GM12878 (cell line): ENCODE measurements around the gene RAI2. TPM values are rescaled to one million over a fixed set of nuclear protein-coding genes. Genes with fewer than 3 reads are reported as not detected.

ENCODE experiments used
- ATAC-seq: fragments of 200-7000 bp; cut with Tn5 transposase; 3 replicates; pipeline ENCODE4 v1.9.1; 2020; ENCODE audit warnings: mild to moderate bottlenecking, moderate library complexity
- BruUV-seq: library from RNA; stranded (reverse); fragments of 400-500 nt; replicated peaks from 2 replicates; lab custom pipeline; 2021; lab: Mats Ljungman, UMichigan
- CTCF ChIA-PET: fragments of 300-600 bp; sonication (Branson Sonifier 250); formaldehyde crosslinking; extraction: SDS; loops from one replicate; lab custom pipeline; 2021; ENCODE audit warnings: inconsistent platforms; lab: Yijun Ruan, JAX
- POLR2A ChIA-PET: fragments of 350-600 bp; formaldehyde crosslinking; extraction: SDS; loops from one replicate; lab custom pipeline; 2021; ENCODE audit warnings: inconsistent platforms; lab: Charles Lee
- RAD21 ChIA-PET: fragments of 300-600 bp; sonication (Branson Sonifier 250); formaldehyde crosslinking; loops from one replicate; lab custom pipeline; 2023; ENCODE audit warnings: antibody characterized with exemption; ENCODE audit not compliant: unreplicated experiment; lab: Charles Lee
- SMC1A ChIA-PET: fragments of 300-600 bp; sonication (Branson Sonifier 250); formaldehyde crosslinking; loops from one replicate; lab custom pipeline; 2023; ENCODE audit not compliant: unreplicated experiment, uncharacterized antibody; lab: Charles Lee
- DNase-seq: peaks from one replicate; pipeline ENCODE4 v3.0.0-alpha.2; 2011; ENCODE audit warnings: low read depth, low spot score
- FAIRE-seq: peaks from 3 replicates; lab custom pipeline; 2011; peaks lifted over from hg19 to GRCh38; lab: Jason Lieb, UNC
- H2AFZ ChIP-seq: 2 replicates; pipeline ENCODE4 v1.6.0; 2011; ENCODE audit warnings: low read depth, low read length, control low read depth; ENCODE audit not compliant: control insufficient read depth
- H3K27ac ChIP-seq: 2 replicates; pipeline ENCODE4 v1.5.1; 2011; ENCODE audit warnings: control low read depth; ENCODE audit not compliant: control insufficient read depth, insufficient read depth
- H3K27me3 ChIP-seq, 2 experiments: replicated peaks in 1 of 2; 2 replicates each; pipeline versions ENCODE4 v1.6.0 to v1.6.1; 2011; ENCODE audit warnings: low read length in 1 of 2; ENCODE audit not compliant: control insufficient read depth in 2 of 2, insufficient read depth in 2 of 2
- H3K36me3 ChIP-seq, 2 experiments: 2 replicates each; pipeline ENCODE4 v1.5.1; 2011; ENCODE audit warnings: low read length in 1 of 2; ENCODE audit not compliant: control insufficient read depth in 2 of 2, insufficient read depth in 2 of 2
- H3K4me1 ChIP-seq: 2 replicates; pipeline ENCODE4 v1.6.1; 2011; ENCODE audit warnings: mild to moderate bottlenecking, low read length, moderate library complexity, mixed read lengths; ENCODE audit not compliant: control insufficient read depth, insufficient read depth
- H3K4me2 ChIP-seq: 2 replicates; pipeline ENCODE4 v1.6.0; 2011; ENCODE audit warnings: control low read depth; ENCODE audit not compliant: control insufficient read depth, insufficient read depth
- H3K4me3 ChIP-seq: fragments of 200-600 bp; sonication (generic); 2 replicates; pipeline ENCODE4 v1.5.1; 2016
- H3K79me2 ChIP-seq: 2 replicates; pipeline ENCODE4 v1.6.0; 2011; ENCODE audit warnings: low read length; ENCODE audit not compliant: control insufficient read depth, insufficient read depth
- H3K9ac ChIP-seq: 2 replicates; pipeline ENCODE4 v1.8.0; 2011; ENCODE audit warnings: low read length, control low read depth, mixed read lengths; ENCODE audit not compliant: control insufficient read depth, insufficient read depth
- H3K9me3 ChIP-seq: replicated peaks from 3 replicates; pipeline ENCODE4 v1.5.1; 2011; ENCODE audit warnings: mild to moderate bottlenecking, low read length; ENCODE audit not compliant: control insufficient read depth, insufficient read depth
- H4K20me1 ChIP-seq: 2 replicates; pipeline ENCODE4 v1.6.0; 2011; ENCODE audit not compliant: control insufficient read depth, insufficient read depth
- ATF7 ChIP-seq: fragments of 450-650 bp; IDR thresholded peaks from 2 replicates; pipeline ENCODE4 v1.6.1; 2016; ENCODE audit warnings: low read depth, mild to moderate bottlenecking
- CHD1 ChIP-seq: IDR thresholded peaks from 2 replicates; pipeline ENCODE4 v1.6.1; 2012; ENCODE audit warnings: low read depth, low read length, improper control_type of control experiment
- EP300 ChIP-seq, 2 experiments: fragments of 150-350 bp in 1 of 2; IDR thresholded peaks; 2 replicates each; pipeline ENCODE4 v1.6.1; 2011 to 2012; ENCODE audit warnings: low read depth in 2 of 2, low read length in 2 of 2, borderline replicate concordance in 1 of 2, improper control_type of control experiment in 1 of 2, inconsistent platforms in 1 of 2; ENCODE audit not compliant: control insufficient read depth in 1 of 2
- FOS ChIP-seq: IDR thresholded peaks from 3 replicates; pipeline ENCODE4 v1.6.1; 2011; ENCODE audit warnings: borderline replicate concordance; ENCODE audit not compliant: insufficient read length; ENCODE audit errors: extremely low read depth
- MTA2 ChIP-seq: fragments of 450-650 bp; IDR thresholded peaks from 2 replicates; pipeline ENCODE4 v1.6.1; 2016; ENCODE audit warnings: low read depth, mild to moderate bottlenecking, moderate library complexity
- RB1 ChIP-seq: fragments of 450-650 bp; formaldehyde crosslinking; IDR thresholded peaks from 2 replicates; pipeline ENCODE4 v1.6.1; 2017; ENCODE audit warnings: mild to moderate bottlenecking, borderline replicate concordance
- SKIL ChIP-seq: fragments of 450-650 bp; IDR thresholded peaks from 2 replicates; pipeline ENCODE4 v1.6.1; 2017; ENCODE audit warnings: mild to moderate bottlenecking, low read depth, inconsistent platforms; ENCODE audit not compliant: poor library complexity, severe bottlenecking
- SMAD5 ChIP-seq: IDR thresholded peaks from 2 replicates; pipeline ENCODE4 v1.6.1; 2016; ENCODE audit warnings: antibody characterized with exemption, low read depth
- SMARCA5 ChIP-seq: fragments of 450-650 bp; IDR thresholded peaks from 2 replicates; pipeline ENCODE4 v1.6.1; 2017; ENCODE audit warnings: mild to moderate bottlenecking
- TCF12 ChIP-seq: IDR thresholded peaks from 2 replicates; pipeline ENCODE4 v1.6.1; 2011; ENCODE audit warnings: low read depth, mild to moderate bottlenecking, low read length
- USF1 ChIP-seq: IDR thresholded peaks from 2 replicates; pipeline ENCODE4 v1.6.1; 2011; ENCODE audit warnings: borderline replicate concordance, low read depth, mild to moderate bottlenecking, moderate library complexity, mixed read lengths, low read length; ENCODE audit not compliant: insufficient read depth; ENCODE audit errors: extremely low read length
- ZNF622 ChIP-seq: fragments of 450-650 bp; IDR thresholded peaks from 2 replicates; pipeline ENCODE4 v1.6.1; 2017; ENCODE audit warnings: mild to moderate bottlenecking, inconsistent platforms
- WGBS: methylation state at CpG from one replicate; pipeline ENCODE4 v1.1.6; 2016; ENCODE audit warnings: low lambda C conversion rate; ENCODE audit not compliant: insufficient replicate concordance, insufficient coverage; ENCODE audit errors: missing lambda C conversion rate; 5-methylcytosine and 5-hydroxymethylcytosine counted together
- in situ Hi-C: fragments of 300-500 bp; cut with MboI; formaldehyde crosslinking; loops from 9 replicates; pipeline ENCODE4 v1.14.3; 2018; ENCODE audit warnings: mixed read lengths
- intact Hi-C: fragments of 100-400 bp; cut with micrococcal nuclease; formaldehyde crosslinking; loops from one replicate; pipeline ENCODE4 v1.14.2; 2022; ENCODE audit not compliant: unreplicated experiment
- polyA plus RNA-seq, 11 experiments: library from polyadenylated mRNA; depleted of rRNA in 4 of 11; unstranded in 6 of 11; stranded (reverse) in 5 of 11; fragments of >200 nt; fragmentation: Nextera tagmentation in 4 of 11; fragmentation: Illumina TruSeq in 1 of 11; extraction: Ambion mirVana in 4 of 11; extraction: Trizol in 1 of 11; gene quantifications; 1 replicate in 1 of 11; 2 replicates in 10 of 11; pipeline versions ENCODE4 v1.2.1 to v1.2.3, GENCODE V29; 2011 to 2016; ENCODE audit warnings: inconsistent platforms in 2 of 11, missing spikeins in 2 of 11, low read depth in 1 of 11
- total RNA-seq, 4 experiments: library from RNA; depleted of rRNA in 3 of 4; stranded (reverse); fragments of >200 nt in 3 of 4; fragmentation: Illumina TruSeq in 1 of 4; extraction: Trizol in 1 of 4; gene quantifications; 2 replicates each; pipeline versions ENCODE4 v1.2.1 to v1.2.3, GENCODE V29; 2013 to 2021
- TF ChIP-seq, protein P1 (sequence below): fragments of 450-650 bp; IDR thresholded peaks from 2 replicates; pipeline ENCODE4 v1.6.1; 2017; ENCODE audit warnings: antibody characterized with exemption, mild to moderate bottlenecking, moderate library complexity

RAI2 gene
- total and polyA plus RNA-seq, 10 of the 15 experiments (the other 5 are each of a cell fraction or from before 2014, with no cell fraction given) = not detected

DNA sequence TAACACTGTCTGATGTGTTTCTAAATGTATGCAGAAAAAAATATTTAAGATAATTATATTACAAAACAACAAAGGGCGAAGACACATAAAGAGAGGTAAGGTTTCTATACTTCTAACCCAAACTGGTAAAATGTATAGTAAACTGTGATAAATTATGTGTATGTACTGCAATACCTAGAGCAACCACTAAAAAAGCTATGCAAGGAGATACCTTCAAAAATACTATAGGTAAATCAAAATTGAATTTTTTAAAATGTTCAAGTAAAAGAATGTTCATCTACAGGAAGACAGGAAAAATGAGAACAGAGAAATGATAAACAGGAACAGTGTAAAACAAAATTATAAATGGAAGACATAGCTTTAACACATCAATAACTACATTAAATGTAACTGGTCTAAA lies 27.3 kb upstream of the RAI2 start:
- Histone ChIP-seq H3K4me2 (no peak overlapping the region), H3K27ac (no peak overlapping the region), H3K4me1 (no peaks in the 10 kb centered on the region), H2AFZ (no peak overlapping the region), H3K27me3 (no peaks in the 10 kb centered on the region), H3K79me2 (no peaks in the 10 kb centered on the region), H3K9me3 (no peaks in the 10 kb centered on the region), H4K20me1 (no peaks in the 10 kb centered on the region), H3K4me3 (no peak overlapping the region), H3K9ac (no peak overlapping the region), H3K36me3 (no peaks in the 10 kb centered on the region)
- SMC1A ChIA-PET = no interaction called here
- FAIRE-seq (no peak), DNase-seq (no peak), ATAC-seq (no peak)
- POLR2A ChIA-PET = interaction anchor here (0.5 kb wide), 1 partner anchor 723 kb away, joined by 4 read pairs; no protein-coding TSS in a partner anchor
- CTCF ChIA-PET = no interaction called here
- BruUV-seq = no TSS peak
- TF ChIP-seq ATF7 (no peak), ZNF622 (no peak), SMAD5 (no peak), MTA2 (no peak), SKIL (no peak), FOS (no peak)
- intact Hi-C loops = no loop called here
- RAD21 ChIA-PET = no interaction called here
- 25% methylated on average over 1 of the region's 1 CpG for WGBS
- in situ Hi-C loops = no loop called here

DNA sequence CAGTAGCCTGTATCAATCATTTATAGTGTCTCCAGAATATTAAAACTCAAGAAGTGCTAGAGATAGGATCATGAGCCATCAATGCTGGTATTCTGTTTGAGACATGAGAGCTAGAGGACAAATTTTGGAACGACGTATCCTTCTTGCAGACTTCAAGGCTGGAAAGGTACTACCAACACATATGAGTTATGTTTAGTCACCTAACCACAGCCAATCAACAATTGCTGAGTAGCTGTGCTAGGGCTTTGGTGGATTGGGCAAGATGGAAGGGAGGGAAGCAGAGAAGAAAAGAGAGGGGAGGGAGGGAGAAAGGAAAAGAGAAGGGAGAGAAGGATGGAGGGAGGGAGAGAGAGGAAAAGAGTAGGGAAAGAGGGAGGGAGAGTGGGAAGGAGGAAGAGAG lies 21.6 kb upstream of the RAI2 start:
- H3K9me3 ChIP-seq = no peaks in the 10 kb centered on the region
- FAIRE-seq (no peak), DNase-seq (no peak), ATAC-seq (no peak)
- no peaks in the 10 kb centered on the region for H3K4me1 ChIP-seq
- POLR2A ChIA-PET = no interaction called here
- H2AFZ ChIP-seq = no peak overlapping the region
- H3K4me2 ChIP-seq = no peak overlapping the region
- no peak overlapping the region for H3K4me3 ChIP-seq
- no TSS peak for BruUV-seq
- in situ Hi-C loops = no loop called here
- SMC1A ChIA-PET = no interaction called here
- H3K36me3 ChIP-seq = no peaks in the 10 kb centered on the region
- WGBS = 30% methylated on average over 2 of the region's 2 CpGs
- RAD21 ChIA-PET = no interaction called here
- no peaks in the 10 kb centered on the region for H3K27me3 ChIP-seq
- no peak overlapping the region for H3K27ac ChIP-seq
- intact Hi-C loops = no loop called here
- no peaks in the 10 kb centered on the region for H3K79me2 ChIP-seq
- H4K20me1 ChIP-seq = no peaks in the 10 kb centered on the region
- CTCF ChIA-PET = no interaction called here
- H3K9ac ChIP-seq = no peak overlapping the region
- TF ChIP-seq USF1 (no peak), EP300 (IDR thresholded peaks at IDR 0.05; ENCODE audit: borderline replicate concordance in 1 of 2, control insufficient read depth in 1 of 2, low read depth in 2 of 2, low read length in 2 of 2) (no peak), SMARCA5 (no peak), CHD1 (no peak), RB1 (no peak), TCF12 (no peak)
- TF ChIP-seq, protein P1, sequence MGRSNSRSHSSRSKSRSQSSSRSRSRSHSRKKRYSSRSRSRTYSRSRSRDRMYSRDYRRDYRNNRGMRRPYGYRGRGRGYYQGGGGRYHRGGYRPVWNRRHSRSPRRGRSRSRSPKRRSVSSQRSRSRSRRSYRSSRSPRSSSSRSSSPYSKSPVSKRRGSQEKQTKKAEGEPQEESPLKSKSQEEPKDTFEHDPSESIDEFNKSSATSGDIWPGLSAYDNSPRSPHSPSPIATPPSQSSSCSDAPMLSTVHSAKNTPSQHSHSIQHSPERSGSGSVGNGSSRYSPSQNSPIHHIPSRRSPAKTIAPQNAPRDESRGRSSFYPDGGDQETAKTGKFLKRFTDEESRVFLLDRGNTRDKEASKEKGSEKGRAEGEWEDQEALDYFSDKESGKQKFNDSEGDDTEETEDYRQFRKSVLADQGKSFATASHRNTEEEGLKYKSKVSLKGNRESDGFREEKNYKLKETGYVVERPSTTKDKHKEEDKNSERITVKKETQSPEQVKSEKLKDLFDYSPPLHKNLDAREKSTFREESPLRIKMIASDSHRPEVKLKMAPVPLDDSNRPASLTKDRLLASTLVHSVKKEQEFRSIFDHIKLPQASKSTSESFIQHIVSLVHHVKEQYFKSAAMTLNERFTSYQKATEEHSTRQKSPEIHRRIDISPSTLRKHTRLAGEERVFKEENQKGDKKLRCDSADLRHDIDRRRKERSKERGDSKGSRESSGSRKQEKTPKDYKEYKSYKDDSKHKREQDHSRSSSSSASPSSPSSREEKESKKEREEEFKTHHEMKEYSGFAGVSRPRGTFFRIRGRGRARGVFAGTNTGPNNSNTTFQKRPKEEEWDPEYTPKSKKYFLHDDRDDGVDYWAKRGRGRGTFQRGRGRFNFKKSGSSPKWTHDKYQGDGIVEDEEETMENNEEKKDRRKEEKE = no peak
